Dedifferentiated amniotic fluid mesenchymal stem cell (primary cell): ENCODE results near the gene PLSCR3.

Source experiments
- DNase-seq: peaks from one replicate; pipeline ENCODE4 v3.0.0-alpha.2; 2016; ENCODE audit errors: extremely low spot score

Gene PLSCR3

DNA sequence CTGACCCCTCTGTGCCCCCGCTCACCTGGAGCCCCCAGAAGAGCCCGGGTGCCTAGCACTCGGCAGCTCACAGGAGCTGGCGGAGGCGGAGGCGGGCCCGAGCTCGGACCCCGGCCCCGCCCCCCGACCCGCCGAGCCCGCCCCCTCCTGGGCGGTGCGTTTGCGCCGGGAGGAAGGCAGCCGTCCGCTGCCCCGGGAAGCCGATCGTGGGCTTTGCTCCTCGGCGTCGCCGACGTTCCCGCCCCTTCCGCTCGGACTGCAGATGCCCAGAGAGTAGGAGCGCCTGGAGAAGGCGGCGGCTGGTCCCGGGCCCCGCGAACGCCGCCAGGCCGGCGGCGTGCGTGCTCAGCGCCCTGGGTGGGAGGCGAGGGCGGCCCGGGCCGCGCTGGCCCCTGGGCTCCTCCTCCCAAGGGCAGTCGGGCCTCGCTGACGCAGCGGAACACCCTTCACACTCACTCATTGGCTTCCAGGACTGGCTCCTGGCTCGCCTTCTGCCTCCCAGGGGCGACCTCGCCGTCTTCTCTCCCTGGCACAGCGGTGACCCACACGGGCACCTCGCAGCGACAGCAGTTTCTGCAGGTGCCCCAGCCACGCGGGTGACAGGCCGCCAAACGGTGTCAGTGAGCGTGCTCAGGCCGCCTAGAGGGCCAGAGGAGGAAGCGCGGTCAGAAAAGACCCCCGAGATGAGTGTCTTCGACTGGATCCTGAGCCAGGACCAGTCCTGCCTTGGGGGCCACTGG, at the start of gene PLSCR3:
Gene PLSCR3 (minus strand): TSS at position 74 of the 740 bp plus-strand sequence. CDS start 415 bp downstream, outside the sequence.
- peak; percentile 62 for DNase-seq

DNA sequence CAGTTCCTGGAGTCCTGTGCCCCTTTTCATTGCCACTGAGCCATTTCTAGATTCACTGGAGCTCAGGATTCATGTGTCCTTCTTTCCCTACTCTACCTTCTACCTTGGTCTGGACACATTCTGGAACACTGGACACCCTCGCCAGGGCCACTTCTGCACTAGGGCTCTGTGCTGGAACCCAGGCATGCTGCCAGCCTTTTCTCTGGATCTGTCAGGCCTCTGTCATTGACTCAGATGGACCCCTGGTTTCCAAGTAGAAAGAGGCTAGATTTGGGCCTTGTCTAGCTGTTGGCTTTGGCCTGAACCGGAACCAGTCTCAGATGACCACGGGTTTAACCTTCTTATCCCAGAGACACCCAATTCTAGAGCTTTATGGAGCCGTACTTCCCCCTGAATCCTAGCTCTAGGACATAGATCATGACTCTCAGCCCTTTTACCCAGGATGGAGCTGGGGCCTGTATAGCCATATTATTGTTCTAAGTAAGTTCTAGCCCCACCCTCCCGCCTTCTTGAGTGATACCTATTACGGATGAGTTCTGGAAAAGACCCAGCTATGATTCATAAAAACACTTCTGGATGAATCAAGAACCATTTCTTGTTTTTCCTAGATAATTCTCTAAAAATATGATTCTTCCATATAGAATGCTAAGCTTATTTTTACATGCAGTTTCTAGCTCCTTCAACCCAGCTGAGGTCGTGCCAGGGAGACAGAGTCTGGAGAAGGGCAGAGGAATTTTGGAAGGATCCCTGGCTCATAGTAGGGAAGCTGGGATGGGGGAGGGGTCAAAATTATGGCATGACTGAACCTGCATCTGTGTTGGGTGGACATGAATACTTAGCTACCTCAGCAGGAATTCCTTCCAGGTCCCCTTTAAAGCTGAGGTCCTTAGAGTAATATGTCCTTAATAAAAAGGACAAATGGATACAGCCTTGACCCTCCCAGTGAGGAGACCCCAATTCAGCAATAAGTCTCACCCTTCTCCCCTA, 49.5 kb upstream of the PLSCR3 start:
- DNase-seq = no peak

DNA sequence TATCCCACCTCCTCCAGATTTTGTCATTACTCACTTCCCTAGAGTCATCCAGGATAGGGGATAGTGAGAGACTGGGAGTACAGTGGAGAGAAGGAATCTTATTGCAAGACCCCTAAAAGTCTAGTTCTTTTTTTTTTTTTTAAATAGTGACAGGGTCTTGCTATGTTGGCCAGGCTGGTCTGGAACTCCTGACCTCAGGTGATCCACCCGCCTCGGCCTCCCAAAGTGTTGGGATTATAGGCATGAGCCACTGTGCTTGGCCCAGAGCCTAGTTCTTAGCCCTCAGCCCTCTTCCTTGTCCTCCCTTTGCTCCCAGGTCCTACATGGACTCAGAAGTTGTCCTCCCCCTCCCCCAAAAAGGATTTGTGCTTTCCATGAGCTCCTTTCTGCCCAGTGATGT, 47.8 kb upstream of the PLSCR3 start:
- DNase-seq = no peak

DNA sequence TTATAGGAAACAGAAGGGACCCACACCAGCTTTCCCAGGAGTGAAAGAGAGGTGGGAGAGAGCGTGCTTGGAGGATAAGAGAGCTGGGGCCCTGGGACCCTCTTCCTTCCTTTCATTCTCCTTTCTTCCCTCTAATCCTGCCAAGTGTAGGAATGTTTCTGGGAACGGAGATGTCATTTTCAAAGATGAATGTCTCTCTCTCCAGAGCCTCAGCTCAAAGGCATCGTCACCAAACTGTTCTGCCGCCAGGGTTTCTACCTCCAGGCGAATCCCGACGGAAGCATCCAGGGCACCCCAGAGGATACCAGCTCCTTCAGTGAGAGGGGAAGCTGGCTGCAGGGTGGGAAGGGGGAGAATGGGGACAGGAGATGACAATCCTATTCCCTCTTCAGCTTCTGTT, 46.9 kb upstream of the PLSCR3 start:
- no peak for DNase-seq

DNA sequence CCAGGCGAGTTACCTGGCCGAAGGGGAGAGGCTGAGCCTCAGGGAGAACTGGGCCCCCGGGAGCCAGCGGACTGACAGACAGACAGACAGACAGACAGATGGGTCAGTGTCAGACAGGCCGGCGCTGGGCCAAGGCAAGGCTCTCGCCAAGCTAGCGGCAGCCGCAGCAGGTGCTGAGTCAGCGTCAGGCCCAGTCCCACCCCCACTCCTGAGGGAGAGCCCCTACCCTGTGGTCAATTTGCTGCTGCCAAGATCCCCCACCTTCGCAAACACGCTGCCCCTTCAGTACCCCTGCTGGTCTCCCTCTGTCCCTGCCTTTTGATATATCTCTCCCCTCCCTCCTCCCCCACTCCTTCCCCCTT, 46.5 kb upstream of the PLSCR3 start:
- no peak for DNase-seq

DNA sequence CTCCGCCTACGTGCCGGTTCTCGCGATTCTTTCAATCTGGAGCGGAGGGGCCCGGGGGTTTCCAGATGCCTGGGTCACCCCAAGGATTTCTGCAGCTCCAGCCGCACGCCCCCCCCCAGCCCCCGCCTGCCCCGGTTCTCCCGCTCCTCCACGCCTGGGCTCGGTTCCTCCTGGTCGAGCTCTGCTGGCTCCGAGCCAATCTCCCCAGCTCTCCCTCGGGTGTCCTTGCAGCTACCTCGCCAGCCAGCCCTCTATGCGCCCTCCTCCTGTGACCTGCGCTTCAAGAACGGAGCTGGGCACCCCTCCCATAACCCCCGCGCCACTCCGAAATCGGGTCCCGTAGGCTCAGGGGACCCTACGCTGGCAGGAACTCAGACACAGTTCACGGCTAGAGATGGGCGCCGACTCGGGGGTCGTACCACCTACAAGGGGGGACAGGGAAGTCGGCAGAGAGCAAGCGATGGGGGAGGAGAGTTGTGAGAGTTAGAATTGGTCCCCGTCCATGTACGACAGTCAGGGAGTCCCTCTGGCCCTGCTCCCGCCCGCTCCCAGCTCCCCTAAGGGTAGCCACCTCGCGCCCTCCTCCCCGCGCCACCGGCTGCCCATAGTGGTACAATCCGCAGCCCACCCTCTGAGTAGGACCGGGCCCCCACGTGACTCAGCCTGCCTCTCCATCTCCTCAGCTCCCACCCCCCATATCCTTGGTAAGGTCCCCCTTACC, 45.9 kb upstream of the PLSCR3 start:
- no peak for DNase-seq

DNA sequence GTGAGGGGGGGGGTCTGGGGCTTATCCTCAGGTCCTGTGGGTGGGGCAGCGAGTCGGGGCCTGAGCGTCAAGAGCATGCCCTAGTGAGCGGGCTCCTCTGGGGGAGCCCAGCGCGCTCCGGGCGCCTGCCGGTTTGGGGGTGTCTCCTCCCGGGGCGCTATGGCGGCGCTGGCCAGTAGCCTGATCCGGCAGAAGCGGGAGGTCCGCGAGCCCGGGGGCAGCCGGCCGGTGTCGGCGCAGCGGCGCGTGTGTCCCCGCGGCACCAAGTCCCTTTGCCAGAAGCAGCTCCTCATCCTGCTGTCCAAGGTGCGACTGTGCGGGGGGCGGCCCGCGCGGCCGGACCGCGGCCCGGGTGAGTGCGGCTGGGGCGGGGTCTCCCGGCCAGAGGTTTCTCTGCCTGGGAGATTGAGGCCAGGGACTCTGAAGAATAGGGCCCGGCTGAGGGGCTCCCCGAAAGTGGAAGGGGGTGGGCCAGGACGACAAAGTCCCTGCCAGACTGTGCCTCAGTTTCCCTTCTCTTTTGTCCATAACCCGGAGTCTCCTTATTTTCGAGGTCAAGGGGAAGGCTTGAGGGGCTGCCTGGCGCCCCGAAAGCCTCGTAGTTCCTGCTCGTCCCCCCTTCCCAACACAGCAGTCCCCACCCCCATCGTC, 45.3 kb upstream of the PLSCR3 start, which contains the start of gene FGF11:
Gene FGF11 (plus strand): TSS at position 51 of the 651 bp plus-strand sequence. CDS start 109 bp downstream, at position 160.
- DNase-seq = no peak

DNA sequence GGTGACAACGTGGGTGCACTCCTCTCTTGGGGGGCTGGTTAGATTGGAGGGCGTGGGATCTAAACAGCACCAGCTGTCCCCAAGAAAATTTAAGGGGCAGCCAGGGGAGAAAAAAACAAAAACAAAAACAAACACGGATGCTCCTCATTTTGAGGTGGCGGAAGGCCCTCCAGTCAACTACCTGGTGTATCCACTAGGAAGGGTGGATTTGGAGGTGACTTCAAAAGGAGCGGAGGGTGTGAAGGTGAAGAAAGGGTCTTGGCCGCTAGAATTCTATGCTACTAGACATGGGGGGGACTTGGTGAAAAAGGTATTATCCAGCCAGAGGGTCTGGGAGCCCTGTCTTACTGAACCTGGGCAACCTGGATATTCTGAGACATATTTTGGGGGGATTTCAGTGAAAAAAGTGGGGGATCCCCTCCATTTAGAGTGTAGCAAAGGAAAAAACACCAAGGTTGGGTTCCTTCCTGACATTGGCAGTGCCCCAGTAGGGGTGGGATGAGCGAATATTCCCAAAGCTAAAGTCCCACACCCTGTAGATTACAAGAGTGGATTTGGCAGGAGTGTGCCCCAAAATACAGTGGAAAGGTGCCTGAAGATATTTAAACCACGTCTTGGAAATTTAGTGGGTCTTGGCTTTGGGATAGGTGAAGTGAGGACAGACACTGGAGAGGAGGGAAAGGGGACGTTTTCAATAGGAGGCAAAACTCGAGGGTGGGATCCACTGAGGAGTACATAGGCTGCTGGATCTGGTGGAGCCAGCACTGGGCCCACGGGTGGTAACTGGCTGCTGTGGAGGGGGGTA, 44.5 kb upstream of the PLSCR3 start:
- no peak for DNase-seq

DNA sequence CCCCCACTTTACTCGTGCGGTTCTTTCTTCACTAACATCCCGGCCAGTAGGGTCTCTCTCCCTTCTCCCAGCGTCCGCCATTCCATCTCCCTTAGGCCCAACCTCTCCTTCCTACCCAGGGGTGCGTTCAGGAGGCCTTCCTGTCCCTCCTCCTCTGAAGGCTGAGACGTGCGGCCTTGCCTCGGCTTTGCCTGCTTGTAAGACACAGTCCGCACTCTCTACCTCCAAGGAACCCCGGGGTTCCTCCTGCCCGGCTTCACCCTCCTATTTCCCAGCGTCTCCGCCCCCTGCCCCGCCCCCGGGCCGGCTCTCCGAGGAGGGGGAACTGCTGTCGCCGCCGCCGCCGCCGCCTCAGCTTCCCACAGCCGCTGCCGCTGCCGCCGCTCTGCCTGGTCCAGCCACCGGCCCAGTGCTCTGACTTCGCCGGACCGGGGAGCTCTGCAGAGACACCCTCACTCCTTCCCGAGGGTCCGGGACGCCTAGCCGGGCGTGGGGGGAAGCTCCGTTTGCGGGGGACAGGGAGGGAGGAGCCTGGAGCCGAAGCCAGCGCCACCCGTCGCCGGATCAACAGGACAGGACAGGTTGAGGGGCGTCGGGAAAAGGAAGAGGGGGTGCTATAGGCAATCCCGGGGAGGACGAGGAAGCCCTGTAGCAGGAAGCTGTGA, 43.8 kb upstream of the PLSCR3 start:
- no peak for DNase-seq

DNA sequence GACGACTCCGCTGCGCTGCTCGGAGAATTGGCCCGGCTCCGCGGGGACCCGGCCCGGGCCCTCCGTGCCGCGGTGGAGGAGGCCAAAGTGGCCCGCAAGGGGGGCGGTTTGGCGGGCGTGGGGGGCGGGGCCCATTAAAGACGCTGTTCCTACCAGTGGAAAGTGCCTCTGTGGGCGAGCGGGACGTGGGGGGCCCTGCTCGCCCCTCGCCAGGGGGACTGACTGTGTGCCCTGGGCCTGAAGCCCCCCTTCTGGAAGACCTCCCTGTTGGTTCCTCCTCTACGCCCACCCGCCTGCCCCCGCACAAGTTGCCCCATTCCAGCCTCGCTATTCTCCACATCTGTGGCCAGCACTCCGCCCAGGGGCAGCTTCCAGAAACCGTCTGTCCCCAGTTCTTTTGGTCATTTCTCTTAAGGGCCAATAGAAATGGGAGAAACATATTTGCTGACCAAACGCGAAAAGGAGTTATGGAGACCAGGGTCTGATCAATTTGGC, 43.1 kb upstream of the PLSCR3 start:
- no peak for DNase-seq

DNA sequence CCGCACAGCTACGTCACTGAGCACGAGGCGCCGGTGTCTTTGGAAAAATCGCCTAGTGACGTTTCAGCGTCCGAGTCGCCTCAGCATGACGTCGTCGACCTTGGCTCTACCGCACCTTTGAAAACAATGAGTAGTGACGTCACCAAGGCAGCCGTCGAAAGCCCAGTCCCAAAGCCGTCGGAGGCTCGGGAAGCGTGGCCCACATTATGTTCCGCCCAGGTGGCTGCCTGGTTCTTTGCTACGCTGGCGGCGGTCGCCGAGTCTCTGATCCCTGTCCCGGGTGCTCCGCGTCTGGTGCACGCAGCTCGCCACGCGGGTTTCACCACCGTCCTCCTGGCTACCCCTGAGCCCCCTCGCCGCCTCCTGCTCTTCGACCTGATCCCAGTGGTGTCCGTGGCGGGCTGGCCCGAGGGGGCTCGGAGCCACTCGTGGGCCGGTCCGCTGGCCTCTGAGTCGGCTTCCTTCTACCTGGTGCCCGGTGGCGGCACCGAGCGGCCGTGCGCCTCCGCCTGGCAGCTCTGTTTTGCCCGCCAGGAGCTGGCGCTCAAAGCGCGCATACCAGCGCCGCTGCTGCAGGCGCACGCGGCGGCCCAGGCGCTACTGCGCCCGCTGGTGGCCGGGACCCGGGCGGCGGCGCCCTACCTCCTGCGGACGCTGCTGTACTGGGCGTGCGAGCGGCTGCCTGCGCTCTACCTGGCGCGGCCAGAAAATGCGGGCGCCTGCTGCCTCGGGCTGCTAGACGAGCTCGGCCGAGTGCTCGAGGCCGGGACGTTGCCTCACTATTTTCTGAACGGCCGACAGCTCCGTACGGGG, 42.4 kb upstream of the PLSCR3 start:
- peak; percentile 42 for DNase-seq

DNA sequence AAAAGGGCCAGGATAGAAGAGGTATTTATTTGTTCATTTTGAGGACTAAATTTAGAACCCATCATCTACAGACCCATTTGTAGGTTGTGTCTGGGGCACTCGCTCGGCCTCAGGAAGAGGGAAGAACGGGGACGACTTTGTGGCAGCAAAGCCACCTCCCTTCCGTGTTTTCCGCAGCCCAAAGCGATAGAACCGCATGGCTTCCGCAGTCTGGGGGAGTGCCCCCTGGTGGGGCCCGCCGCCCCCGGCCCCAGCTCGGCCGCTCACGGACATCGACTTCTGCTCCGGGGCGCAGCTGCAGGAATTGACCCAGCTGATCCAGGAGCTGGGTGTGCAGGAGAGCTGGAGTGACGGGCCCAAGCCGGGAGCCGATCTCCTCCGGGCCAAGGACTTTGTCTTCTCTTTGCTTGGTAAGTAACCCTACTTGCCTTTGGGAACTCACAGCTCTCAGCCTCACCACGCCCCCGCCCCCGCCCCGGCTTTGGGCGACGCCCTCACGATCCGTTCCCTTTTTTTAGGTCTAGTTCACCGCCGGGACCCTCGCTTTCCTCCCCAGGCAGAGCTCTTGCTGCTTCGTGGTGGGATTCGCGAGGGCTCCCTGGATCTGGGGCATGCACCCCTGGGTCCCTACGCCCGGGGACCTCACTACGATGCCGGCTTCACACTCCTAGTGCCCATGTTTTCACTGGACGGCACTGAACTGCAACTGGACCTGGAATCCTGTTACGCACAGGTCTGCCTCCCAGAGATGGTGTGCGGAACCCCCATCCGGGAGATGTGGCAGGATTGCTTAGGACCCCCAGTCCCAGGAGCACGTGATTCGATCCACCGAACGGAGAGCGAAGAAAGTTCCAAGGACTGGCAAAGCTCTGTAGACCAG, 41.6 kb upstream of the PLSCR3 start:
- DNase-seq = no peak

DNA sequence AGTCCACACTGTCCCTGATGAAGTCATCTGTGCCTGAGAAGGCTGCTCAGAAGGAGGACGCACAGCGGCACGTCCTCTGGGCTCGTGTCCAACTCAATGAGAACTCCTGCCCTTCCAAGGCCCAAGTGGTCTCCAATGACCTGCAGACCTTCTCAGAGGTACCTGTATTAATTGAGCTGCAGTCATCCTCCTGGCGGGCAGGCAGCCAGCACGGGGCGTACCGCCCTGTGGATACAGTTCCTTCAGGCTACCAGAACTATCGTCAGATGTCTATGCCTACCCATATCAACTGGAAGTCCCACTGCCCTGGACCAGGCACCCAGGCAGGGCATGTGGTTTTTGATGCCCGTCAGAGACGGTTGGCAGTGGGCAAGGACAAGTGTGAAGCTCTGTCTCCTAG, 38.0 kb upstream of the PLSCR3 start:
- no peak for DNase-seq

DNA sequence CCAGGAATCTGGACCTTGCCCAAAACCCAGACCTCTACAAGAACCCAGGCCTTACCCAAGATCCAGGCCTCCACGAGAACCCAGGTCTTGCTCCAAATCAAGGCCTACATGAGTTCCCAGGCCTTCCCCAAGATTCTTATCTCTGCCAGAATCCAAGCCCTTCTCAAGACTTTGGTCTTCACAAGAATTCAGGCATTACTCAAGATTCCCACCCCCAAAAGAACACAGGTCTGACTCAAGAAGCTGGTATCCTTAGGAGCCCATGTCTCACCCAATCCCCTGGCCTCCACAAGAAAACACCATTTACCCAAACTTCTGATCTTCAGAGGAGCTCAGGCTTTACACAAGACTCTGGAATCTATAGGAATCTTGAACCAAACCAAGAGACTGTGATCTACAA, 36.9 kb upstream of the PLSCR3 start:
- DNase-seq = no peak

DNA sequence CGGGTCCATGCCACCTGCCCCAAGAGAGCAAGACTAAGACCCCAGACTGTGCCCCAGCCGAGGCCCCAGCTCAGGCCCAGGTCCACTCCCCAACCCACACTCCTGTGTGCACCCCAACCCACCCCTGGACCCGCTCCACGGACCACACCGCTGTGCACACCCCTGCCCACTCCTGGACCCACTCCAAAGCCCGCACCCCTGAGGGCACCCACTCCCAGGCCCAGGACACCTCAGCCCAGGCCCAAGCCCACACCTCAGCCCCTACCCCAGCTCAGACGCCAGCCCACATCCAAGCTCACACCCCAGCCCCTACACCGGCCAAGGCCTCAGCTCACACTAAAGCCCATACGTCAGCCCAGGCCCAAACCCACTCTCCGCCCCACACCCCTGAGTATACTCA, 35.4 kb upstream of the PLSCR3 start:
- DNase-seq = no peak

DNA sequence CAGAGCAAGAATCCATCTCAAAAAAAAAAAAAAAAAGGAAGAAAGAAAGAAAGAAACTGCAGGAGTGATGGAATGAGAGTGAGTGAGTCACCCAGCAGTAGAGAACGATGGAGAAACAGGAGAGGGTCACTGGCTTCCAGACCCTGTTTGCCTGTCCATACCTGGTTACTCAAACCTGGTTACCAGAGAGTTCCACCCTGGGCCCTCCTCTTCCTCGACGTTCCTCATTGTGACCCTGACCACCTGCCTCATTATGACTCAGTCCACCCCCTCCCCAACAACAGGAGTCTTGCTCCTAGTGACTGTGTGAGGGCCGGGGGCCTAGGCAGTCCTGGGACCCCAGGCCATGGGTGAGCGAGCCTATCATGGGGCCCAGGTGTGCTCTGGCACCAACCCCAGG, 34.2 kb upstream of the PLSCR3 start, which contains the start of gene SPEM3:
Gene SPEM3 (plus strand): TSS at position 301 of the 400 bp plus-strand sequence. CDS start 46 bp downstream, at position 347.
- DNase-seq = no peak

DNA sequence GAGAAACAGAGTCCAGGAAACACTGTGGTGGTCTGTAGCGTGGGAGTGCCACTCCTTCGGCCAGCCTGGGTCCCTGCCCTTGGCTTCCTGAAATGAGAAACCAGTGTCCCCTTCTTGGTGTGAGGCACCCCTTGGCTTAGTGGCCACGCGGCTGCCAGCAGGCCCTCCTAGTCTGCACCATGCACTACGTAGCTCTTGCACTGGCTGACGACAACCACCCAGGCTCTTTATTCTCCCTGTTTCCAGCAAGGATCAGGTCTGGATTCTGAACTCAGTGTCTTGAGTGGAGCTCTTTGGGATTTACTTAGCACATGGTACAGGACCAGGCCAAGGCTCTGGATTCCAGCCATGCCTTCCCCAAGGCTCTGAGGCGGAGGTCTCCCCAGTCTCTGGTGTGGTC, 33.2 kb upstream of the PLSCR3 start:
- DNase-seq = no peak

DNA sequence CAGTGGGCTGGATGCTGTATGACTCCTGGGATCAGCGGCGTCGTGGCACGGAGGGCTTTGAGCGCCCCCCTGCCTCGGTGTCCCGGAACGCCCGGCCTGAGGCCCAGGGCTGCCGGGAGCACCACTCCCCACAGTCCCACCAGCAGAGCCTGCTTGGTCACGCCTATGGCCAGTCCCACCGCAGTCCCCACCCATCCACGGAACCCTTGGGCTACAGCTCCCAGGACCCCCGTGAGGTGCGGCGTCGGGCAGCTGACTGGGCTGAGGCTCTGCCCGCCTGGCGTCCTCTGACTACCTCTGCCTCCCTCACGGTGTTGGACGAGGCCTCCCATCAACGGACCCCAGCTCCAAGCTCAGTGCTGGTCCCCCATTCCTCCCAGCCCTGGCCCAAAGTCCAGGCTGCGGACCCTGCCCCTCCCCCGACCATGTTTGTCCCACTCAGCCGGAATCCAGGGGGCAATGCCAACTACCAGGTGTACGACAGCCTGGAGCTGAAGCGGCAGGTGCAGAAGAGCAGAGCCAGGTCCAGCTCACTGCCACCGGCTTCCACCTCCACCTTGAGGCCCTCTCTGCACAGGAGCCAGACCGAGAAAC, 32.7 kb upstream of the PLSCR3 start:
- no peak for DNase-seq
